Transverse colon (tissue), 4 donors: Measurements from ENCODE around the gene COMMD4.
A peak's percentile ranks its signal among the peaks of the same experiment; 100 is the strongest.

Experiments used
- CTCF ChIP-seq, 5 experiments: fragments of 200-600 bp in 3 of 5; fragments of 450-650 bp in 2 of 5; sonication (generic) in 3 of 5; IDR thresholded peaks; 1 replicate in 2 of 5; 2 replicates in 3 of 5; pipeline ENCODE4 v1.5.1; 2016 to 2017; ENCODE audit warnings: antibody characterized with exemption in 5 of 5, inconsistent platforms in 3 of 5, mild to moderate bottlenecking in 2 of 5, moderate library complexity in 1 of 5
- EP300 ChIP-seq: sonication (generic); formaldehyde crosslinking; IDR thresholded peaks from one replicate; pipeline ENCODE4 v1.6.1; 2017; ENCODE audit warnings: antibody characterized with exemption, low read depth
- POLR2A ChIP-seq: fragments of 450-650 bp; IDR thresholded peaks from one replicate; pipeline ENCODE4 v1.6.1; 2016; ENCODE audit warnings: antibody characterized with exemption, mild to moderate bottlenecking, moderate library complexity
- POLR2AphosphoS5 ChIP-seq, 3 donors: sonication (generic); formaldehyde crosslinking; IDR thresholded peaks; one replicate each; pipeline ENCODE4 v1.6.1; 2016; ENCODE audit warnings: antibody characterized with exemption in 3 of 3

GRCh38 chr15:75346796-75347221 is 10.9 kb downstream of the COMMD4 start, which contains the start of gene NEIL1:
- TF ChIP-seq CTCF (IDR thresholded peaks at IDR 0.05), result no peak
- peak in 1 of 3 donors; percentile 28 for TF ChIP-seq POLR2AphosphoS5 (IDR thresholded peaks at IDR 0.05)
- TF ChIP-seq EP300, result no peak
- peak; percentile 42 for TF ChIP-seq POLR2A
